Adrenal gland (tissue), 5 donors: ENCODE results near the gene KRTAP19-6.

ENCODE experiments used
- CTCF ChIP-seq, 6 experiments: fragments of 450-650 bp in 4 of 6; fragments of 200-600 bp in 2 of 6; sonication (generic) in 1 of 6; IDR thresholded peaks; 1 replicate in 5 of 6; 2 replicates in 1 of 6; pipeline versions ENCODE4 v1.5.1 to v1.8.0; 2016 to 2021; ENCODE audit warnings: antibody characterized with exemption in 6 of 6, mild to moderate bottlenecking in 2 of 6, moderate library complexity in 1 of 6
- POLR2A ChIP-seq, 2 donors: fragments of 450-650 bp; IDR thresholded peaks; one replicate each; pipeline ENCODE4 v1.6.1; 2017; ENCODE audit warnings: antibody characterized with exemption in 2 of 2, mild to moderate bottlenecking in 2 of 2, moderate library complexity in 1 of 2
- donor health status: DM: no; HTN: no; CAD: no.

DNA sequence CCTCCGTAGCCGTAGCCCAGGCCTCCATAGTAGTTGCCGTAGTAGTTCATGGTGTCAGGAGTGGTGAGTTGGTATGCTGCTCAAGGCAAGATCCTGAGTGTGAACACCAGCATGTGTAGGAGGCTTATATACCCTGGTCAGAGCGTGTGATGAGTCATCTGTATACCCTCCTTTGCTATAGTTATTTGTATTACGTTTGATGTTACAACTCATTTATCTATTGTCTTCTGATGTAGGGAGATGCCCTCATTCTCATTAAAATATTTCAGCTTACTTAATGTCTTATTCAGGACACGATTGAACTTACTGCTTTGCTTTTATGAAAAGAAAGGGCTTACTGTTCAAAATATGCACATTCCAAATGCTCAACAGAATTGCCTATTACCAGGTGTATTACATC is 39.6 kb downstream of the KRTAP19-6 start, which contains the start of gene KRTAP19-5:
- TF ChIP-seq CTCF (IDR thresholded peaks at IDR 0.05) (no peak), POLR2A (IDR thresholded peaks at IDR 0.05) (no peak)
